Tibial nerve (tissue), 4 donors: Measurements from ENCODE around the gene PHETA2. TPM values are rescaled to one million over a fixed set of nuclear protein-coding genes. Genes with fewer than 3 reads are reported as not detected.

Experiments
- DNase-seq, 2 donors: peaks; one replicate each; pipeline ENCODE4 v3.0.0-alpha.2; 2019; ENCODE audit warnings: low spot score in 2 of 2
- H3K27ac ChIP-seq, 4 donors: fragments of 200-600 bp; sonication (generic) in 3 of 4; one replicate each; pipeline ENCODE4 v1.5.1; 2017 to 2019; ENCODE audit warnings: mild to moderate bottlenecking in 1 of 4
- H3K27me3 ChIP-seq, 2 donors: fragments of 200-600 bp; sonication (generic) in 1 of 2; one replicate each; pipeline versions ENCODE4 v1.5.1 to v1.6.0; 2017 to 2019
- H3K36me3 ChIP-seq, 3 donors: fragments of 200-600 bp; sonication (generic); one replicate each; pipeline ENCODE4 v1.5.1; 2018 to 2019
- H3K4me1 ChIP-seq, 4 donors: fragments of 200-600 bp; sonication (generic) in 3 of 4; one replicate each; pipeline ENCODE4 v1.5.1; 2017 to 2019
- H3K4me3 ChIP-seq, 4 donors: fragments of 200-600 bp; sonication (generic) in 3 of 4; one replicate each; pipeline ENCODE4 v1.5.1; 2017 to 2019; ENCODE audit warnings: mild to moderate bottlenecking in 1 of 4, moderate library complexity in 1 of 4
- H3K9me3 ChIP-seq, 4 donors: fragments of 200-600 bp; sonication (generic) in 3 of 4; one replicate each; pipeline ENCODE4 v1.5.1; 2017 to 2019
- EP300 ChIP-seq, 2 donors: sonication (generic); formaldehyde crosslinking; IDR thresholded peaks; one replicate each; pipeline ENCODE4 v1.6.1; 2017; ENCODE audit warnings: antibody characterized with exemption in 2 of 2, mild to moderate bottlenecking in 1 of 2
- POLR2A ChIP-seq, 2 donors: fragments of 450-650 bp; IDR thresholded peaks; one replicate each; pipeline ENCODE4 v1.6.1; 2017; ENCODE audit warnings: antibody characterized with exemption in 2 of 2, mild to moderate bottlenecking in 2 of 2, moderate library complexity in 2 of 2
- WGBS, 2 donors: methylation state at CpG; one replicate each; pipeline ENCODE4 v1.1.5; 2018; 5-methylcytosine and 5-hydroxymethylcytosine counted together
- total RNA-seq, 4 donors: library from RNA; depleted of rRNA; stranded (reverse); fragments of >200 nt; gene quantifications; one replicate each; pipeline ENCODE4 v1.1.0, GENCODE V29; 2016
- TF ChIP-seq, protein P1 (sequence below), 5 experiments: fragments of 200-600 bp in 3 of 5; fragments of 450-650 bp in 2 of 5; sonication (generic) in 3 of 5; IDR thresholded peaks; one replicate each; pipeline ENCODE4 v1.5.1; 2016 to 2019; ENCODE audit warnings: antibody characterized with exemption in 5 of 5, mild to moderate bottlenecking in 3 of 5, moderate library complexity in 2 of 5

PHETA2 gene
- total RNA-seq, 4 donors from 2014 or later, result 13.5 to 21.8 (median 16.0) TPM

DNA sequence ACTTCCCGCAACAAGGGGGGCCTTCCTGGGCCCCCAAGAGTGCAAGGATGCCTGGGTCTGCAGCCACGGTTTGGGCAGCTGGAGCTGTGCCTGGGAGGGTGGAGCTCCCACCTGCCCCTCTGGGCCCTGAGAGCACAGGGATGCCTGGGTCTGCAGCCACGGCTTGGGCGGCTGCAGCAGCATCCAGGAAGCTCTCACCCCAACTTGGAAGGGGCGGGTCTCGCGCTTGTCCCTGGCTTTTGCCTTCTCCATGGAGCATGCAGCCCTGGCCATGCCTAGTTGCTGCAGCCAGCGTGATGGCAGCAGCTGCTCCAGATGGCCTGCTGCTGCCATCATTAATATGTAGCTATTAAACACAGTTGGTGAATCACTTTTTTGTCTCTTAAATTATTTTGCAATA is 38.8 kb upstream of the PHETA2 start:
- H3K36me3 ChIP-seq, result peaks cover 0 to 22% (median 0%) of the 10 kb centered on the region in 3 donors
- TF ChIP-seq EP300 (IDR thresholded peaks at IDR 0.05) (no peak), POLR2A (IDR thresholded peaks at IDR 0.05) (no peak)
- TF ChIP-seq, protein P1, sequence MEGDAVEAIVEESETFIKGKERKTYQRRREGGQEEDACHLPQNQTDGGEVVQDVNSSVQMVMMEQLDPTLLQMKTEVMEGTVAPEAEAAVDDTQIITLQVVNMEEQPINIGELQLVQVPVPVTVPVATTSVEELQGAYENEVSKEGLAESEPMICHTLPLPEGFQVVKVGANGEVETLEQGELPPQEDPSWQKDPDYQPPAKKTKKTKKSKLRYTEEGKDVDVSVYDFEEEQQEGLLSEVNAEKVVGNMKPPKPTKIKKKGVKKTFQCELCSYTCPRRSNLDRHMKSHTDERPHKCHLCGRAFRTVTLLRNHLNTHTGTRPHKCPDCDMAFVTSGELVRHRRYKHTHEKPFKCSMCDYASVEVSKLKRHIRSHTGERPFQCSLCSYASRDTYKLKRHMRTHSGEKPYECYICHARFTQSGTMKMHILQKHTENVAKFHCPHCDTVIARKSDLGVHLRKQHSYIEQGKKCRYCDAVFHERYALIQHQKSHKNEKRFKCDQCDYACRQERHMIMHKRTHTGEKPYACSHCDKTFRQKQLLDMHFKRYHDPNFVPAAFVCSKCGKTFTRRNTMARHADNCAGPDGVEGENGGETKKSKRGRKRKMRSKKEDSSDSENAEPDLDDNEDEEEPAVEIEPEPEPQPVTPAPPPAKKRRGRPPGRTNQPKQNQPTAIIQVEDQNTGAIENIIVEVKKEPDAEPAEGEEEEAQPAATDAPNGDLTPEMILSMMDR (IDR thresholded peaks at IDR 0.05), result no peak
- 77 to 80% methylated on average over 7 to 8 of the region's 8 CpGs for WGBS, 2 donors
- no peak overlapping the region for H3K4me3 ChIP-seq
- H3K27me3 ChIP-seq, result no peaks in the 10 kb centered on the region
- no peak for DNase-seq
- H3K27ac ChIP-seq, result no peak overlapping the region
- no peaks in the 10 kb centered on the region for H3K4me1 ChIP-seq
- peaks cover 0 to 7% (median 0%) of the 10 kb centered on the region in 4 donors for H3K9me3 ChIP-seq

DNA sequence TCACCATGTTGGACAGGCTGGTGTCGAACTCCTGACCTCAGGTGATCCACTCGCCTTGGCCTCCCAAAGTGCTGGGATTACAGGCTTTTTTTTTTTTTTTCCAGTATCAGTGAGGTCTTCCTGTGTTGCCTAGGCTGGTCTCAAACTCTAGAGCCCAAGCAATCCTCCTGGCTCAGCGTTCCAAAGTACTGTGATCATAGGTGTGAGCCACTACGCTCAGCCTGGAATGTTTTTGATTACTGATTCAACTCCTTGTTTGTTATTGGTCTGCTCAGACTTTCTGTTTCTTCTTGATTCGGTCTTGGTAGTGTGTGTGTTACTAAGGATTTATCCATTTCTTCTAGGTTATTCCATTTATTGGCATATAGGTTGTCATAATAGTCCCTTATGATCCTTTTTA is 34.8 kb upstream of the PHETA2 start:
- no peaks in the 10 kb centered on the region for H3K27me3 ChIP-seq
- WGBS, 2 donors, result 93 to 94% methylated on average over 5 of the region's 5 CpGs
- no peak for DNase-seq
- H3K36me3 ChIP-seq, result peaks cover 0 to 21% (median 0%) of the 10 kb centered on the region in 3 donors
- no peak overlapping the region for H3K4me3 ChIP-seq
- H3K27ac ChIP-seq, result no peak overlapping the region
- no peaks in the 10 kb centered on the region for H3K4me1 ChIP-seq
- H3K9me3 ChIP-seq, result peaks cover 0 to 13% (median 0%) of the 10 kb centered on the region in 4 donors
- no peak for TF ChIP-seq POLR2A (IDR thresholded peaks at IDR 0.05)
- TF ChIP-seq, protein P1 (IDR thresholded peaks at IDR 0.05), result no peak
- no peak for TF ChIP-seq EP300 (IDR thresholded peaks at IDR 0.05)

DNA sequence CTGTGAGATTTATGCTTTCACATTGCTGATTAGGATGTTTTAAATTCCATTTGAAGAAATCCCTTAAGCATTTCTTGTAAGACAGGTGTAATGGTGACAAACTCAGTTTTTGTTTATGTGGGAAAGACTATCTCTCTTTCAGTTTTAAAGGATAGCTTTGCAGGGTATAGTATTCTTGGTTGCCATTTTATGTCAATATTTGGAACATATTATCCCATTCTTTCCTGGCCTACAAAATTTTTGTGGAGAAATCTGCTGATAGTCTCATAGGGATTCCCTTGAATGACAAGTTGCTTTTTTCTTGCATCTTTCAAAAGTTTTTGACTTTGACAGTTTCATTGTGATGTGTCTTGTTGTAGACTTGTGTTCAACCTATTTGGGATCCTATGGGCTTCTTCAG is 32.3 kb upstream of the PHETA2 start:
- Histone ChIP-seq H3K4me1 (no peaks in the 10 kb centered on the region), H3K27ac (no peak overlapping the region), H3K4me3 (no peak overlapping the region), H3K9me3 (peaks cover 0 to 13% (median 0%) of the 10 kb centered on the region in 4 donors), H3K27me3 (no peaks in the 10 kb centered on the region), H3K36me3 (peaks cover 0 to 16% (median 0%) of the 10 kb centered on the region in 3 donors)
- no peak for DNase-seq
- TF ChIP-seq, protein P1 (IDR thresholded peaks at IDR 0.05), result no peak
- TF ChIP-seq EP300 (IDR thresholded peaks at IDR 0.05) (no peak), POLR2A (IDR thresholded peaks at IDR 0.05) (no peak)

DNA sequence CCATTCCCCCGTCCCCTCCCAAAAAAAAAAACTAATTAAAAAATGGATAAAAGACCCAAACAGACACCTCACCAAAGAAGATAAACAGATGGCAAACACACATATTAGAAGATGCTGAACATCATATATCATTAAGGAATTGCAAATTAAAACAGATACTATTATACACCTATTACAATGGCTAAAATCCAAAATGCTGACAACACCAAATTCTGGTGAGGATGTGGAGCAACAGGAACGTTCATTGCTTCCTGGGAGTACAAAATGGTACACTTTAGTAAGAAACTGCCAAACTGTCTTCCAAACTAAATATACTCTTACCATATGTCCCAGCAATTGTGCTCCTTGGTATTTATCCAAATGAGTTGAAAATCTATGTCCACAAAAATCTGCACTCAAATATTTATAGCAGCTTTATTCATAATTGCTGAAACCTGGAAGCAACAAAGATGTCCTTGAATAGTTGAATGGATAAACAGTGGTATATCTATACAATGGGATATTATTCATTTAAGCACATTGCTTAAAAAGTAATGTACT is 23.3 kb upstream of the PHETA2 start:
- Histone ChIP-seq H3K36me3 (no peaks in the 10 kb centered on the region), H3K4me3 (no peak overlapping the region)
- 59 to 71% methylated on average over 2 of the region's 2 CpGs for WGBS, 2 donors

DNA sequence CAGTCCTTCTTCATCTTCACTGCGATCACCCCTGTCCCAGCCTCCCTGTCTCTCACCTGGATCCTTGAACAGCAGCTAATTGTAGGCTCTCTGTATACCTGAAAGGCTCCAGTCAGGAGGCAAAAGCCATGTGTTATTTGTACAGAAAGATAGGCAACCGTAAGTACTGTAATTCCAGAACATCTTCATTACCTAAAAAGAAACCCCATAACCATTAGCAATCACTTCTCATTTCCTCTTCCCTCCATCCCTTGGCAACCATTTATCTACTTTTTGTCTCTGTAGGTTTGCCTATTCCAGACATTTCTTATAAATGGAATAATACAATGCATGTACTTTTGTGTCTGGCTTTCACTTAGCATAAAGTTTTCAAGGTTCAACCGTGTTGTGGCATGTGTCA is 21.3 kb upstream of the PHETA2 start:
- peaks cover 0 to 9% (median 0%) of the 10 kb centered on the region in 3 donors for H3K36me3 ChIP-seq

More for the DNA sequence above, 23.3 kb upstream of the PHETA2 start:
- DNase-seq, result no peak
- TF ChIP-seq, protein P1 (IDR thresholded peaks at IDR 0.05), result no peak
- no peak for TF ChIP-seq EP300 (IDR thresholded peaks at IDR 0.05)
- no peak for TF ChIP-seq POLR2A (IDR thresholded peaks at IDR 0.05)
- H3K4me1 ChIP-seq, result no peaks in the 10 kb centered on the region
- H3K27me3 ChIP-seq, result no peaks in the 10 kb centered on the region
- no peaks in the 10 kb centered on the region for H3K9me3 ChIP-seq
- no peak overlapping the region for H3K27ac ChIP-seq

More for the DNA sequence above, 21.3 kb upstream of the PHETA2 start:
- no peaks in the 10 kb centered on the region for H3K4me1 ChIP-seq
- no peak for TF ChIP-seq EP300 (IDR thresholded peaks at IDR 0.05)
- TF ChIP-seq, protein P1 (IDR thresholded peaks at IDR 0.05), result no peak
- no peak for TF ChIP-seq POLR2A (IDR thresholded peaks at IDR 0.05)
- H3K27ac ChIP-seq, result no peak overlapping the region
- no peak overlapping the region for H3K4me3 ChIP-seq
- H3K27me3 ChIP-seq, result no peaks in the 10 kb centered on the region
- 85 to 91% methylated on average over 3 of the region's 3 CpGs for WGBS, 2 donors
- H3K9me3 ChIP-seq, result peaks cover 0 to 15% (median 6%) of the 10 kb centered on the region in 4 donors
- no peak for DNase-seq
